ENCODE results near the gene DNAH6.

DNAH6 gene

DNA sequence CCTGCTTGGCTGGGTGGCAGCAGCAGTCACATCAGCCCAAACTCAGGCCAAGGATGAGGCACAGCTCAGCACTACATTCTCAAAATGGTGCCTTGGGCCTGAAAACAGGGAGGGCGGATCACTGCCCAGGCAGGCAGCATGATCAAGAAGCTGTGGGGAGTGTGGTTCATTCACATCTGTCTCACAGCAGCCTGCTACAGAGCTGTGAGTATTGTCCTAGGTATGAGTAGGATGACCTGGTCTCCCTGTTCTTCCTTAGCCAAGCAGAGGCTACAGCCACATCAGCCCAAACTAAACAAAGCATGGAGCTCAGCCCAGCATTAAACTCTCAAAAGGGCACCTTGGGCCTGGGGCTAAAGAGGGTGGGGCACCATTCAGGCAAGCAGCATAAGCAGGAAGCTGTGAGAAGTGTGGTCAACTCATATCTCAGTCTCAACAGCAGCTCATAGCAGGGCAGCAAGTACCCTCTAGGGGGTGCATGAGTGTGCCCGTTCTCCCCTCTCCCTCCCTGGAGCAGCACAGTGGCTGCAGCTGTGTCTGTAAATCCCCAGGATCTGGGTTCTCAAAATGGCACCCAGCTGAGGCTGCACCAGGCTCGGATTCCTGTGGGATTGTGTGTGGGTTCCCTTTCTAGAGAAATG lies 225.0 kb downstream of the DNAH6 start:
- H3K4me2 ChIP-seq (ENCODE audit: low read length): no peak overlapping the region
- H3K9ac ChIP-seq: no peak overlapping the region
- no peaks in the 10 kb centered on the region for H3K4me1 ChIP-seq
- H3K27me3 ChIP-seq (ENCODE audit: control insufficient read depth, insufficient read depth, low read length): no peaks in the 10 kb centered on the region
- no peaks in the 10 kb centered on the region for H3K79me2 ChIP-seq
- no peak overlapping the region for H2AFZ ChIP-seq
- no peak overlapping the region for H3K4me3 ChIP-seq (ENCODE audit: low read depth, low read length)
- no peak overlapping the region for H3K27ac ChIP-seq
- no peaks in the 10 kb centered on the region for H3K36me3 ChIP-seq (ENCODE audit: control insufficient read depth, insufficient read depth, low read length)
- no peaks in the 10 kb centered on the region for H3K9me3 ChIP-seq (ENCODE audit: control insufficient read depth, low read length)
- TF ChIP-seq, protein P1, sequence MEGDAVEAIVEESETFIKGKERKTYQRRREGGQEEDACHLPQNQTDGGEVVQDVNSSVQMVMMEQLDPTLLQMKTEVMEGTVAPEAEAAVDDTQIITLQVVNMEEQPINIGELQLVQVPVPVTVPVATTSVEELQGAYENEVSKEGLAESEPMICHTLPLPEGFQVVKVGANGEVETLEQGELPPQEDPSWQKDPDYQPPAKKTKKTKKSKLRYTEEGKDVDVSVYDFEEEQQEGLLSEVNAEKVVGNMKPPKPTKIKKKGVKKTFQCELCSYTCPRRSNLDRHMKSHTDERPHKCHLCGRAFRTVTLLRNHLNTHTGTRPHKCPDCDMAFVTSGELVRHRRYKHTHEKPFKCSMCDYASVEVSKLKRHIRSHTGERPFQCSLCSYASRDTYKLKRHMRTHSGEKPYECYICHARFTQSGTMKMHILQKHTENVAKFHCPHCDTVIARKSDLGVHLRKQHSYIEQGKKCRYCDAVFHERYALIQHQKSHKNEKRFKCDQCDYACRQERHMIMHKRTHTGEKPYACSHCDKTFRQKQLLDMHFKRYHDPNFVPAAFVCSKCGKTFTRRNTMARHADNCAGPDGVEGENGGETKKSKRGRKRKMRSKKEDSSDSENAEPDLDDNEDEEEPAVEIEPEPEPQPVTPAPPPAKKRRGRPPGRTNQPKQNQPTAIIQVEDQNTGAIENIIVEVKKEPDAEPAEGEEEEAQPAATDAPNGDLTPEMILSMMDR (IDR thresholded peaks at IDR 0.05): no peak

DNA sequence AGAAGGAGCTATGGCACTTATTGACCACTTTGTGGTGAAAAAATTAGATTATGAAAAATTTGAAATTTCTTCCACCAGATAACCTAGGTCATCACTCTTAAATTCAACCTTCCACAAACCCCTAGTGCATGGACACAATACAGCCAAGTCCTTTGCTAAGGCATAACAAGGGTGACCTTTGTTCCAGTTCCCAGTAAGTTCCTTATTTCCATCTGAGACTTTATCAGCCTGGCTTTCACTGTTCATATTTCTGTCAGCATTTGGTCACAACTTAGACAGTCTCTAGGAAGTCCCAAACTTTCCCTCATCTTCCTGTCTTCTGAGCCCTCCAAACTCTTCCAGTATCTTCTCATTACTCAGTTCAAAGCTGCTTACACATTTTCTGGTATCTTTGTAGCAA lies 232.0 kb downstream of the DNAH6 start:
- Histone ChIP-seq H3K4me1 (no peaks in the 10 kb centered on the region), H3K4me3 (ENCODE audit: low read depth, low read length) (no peak overlapping the region), H2AFZ (no peak overlapping the region), H3K36me3 (ENCODE audit: control insufficient read depth, insufficient read depth, low read length) (no peaks in the 10 kb centered on the region), H3K79me2 (no peaks in the 10 kb centered on the region), H3K9ac (no peak overlapping the region), H3K9me3 (ENCODE audit: control insufficient read depth, low read length) (no peaks in the 10 kb centered on the region), H3K4me2 (ENCODE audit: low read length) (no peak overlapping the region), H3K27me3 (ENCODE audit: control insufficient read depth, insufficient read depth, low read length) (no peaks in the 10 kb centered on the region), H3K27ac (no peak overlapping the region)
- TF ChIP-seq, protein P1 (IDR thresholded peaks at IDR 0.05): no peak

DNA sequence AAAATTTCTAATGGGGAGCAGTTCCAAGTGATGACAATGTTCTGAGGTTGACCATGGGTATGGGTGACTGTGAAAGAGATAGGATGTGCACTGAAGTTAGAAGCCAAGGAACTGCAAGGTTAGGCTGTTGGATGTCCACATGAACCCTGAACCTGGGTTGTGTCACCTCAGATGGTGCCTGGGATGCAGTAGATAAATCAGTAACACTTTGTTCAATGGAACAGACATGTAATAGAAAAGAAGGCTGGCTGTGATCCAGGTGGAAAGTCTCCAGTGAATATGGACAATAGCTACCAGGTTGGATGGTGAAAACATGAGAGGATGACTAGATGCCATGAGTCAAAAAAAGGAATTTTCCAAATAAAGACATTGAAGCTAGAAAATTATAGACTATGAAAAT lies 233.1 kb downstream of the DNAH6 start:
- H3K27ac ChIP-seq: no peak overlapping the region
- H3K9me3 ChIP-seq (ENCODE audit: control insufficient read depth, low read length): no peaks in the 10 kb centered on the region
- H3K4me1 ChIP-seq: no peaks in the 10 kb centered on the region
- H3K9ac ChIP-seq: no peak overlapping the region
- no peak overlapping the region for H2AFZ ChIP-seq
- no peaks in the 10 kb centered on the region for H3K27me3 ChIP-seq (ENCODE audit: control insufficient read depth, insufficient read depth, low read length)
- TF ChIP-seq, protein P1 (IDR thresholded peaks at IDR 0.05): no peak
- no peaks in the 10 kb centered on the region for H3K79me2 ChIP-seq
- no peak overlapping the region for H3K4me3 ChIP-seq (ENCODE audit: low read depth, low read length)
- no peaks in the 10 kb centered on the region for H3K36me3 ChIP-seq (ENCODE audit: control insufficient read depth, insufficient read depth, low read length)
- H3K4me2 ChIP-seq (ENCODE audit: low read length): no peak overlapping the region

DNA sequence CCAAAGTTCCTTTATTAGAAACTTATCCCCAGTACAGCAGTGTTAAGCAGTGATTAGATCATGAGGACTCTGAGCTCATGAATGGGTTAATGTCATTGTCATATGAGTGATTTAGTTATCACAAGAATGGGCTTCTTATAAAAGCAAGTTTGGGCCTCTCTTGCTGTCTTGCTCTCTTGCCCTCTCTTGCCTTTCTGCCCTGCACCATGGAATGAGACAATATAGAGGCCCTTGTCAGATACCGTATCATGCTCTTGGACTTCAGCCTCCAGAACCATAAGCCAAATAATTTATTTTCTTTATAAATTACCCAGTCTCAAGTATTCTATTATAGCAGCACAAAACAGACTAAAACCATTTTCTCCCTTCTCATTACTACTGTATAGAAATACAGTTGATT lies 238.8 kb downstream of the DNAH6 start:
- Histone ChIP-seq H3K9ac (no peak overlapping the region), H3K27ac (no peak overlapping the region), H3K9me3 (ENCODE audit: control insufficient read depth, low read length) (no peaks in the 10 kb centered on the region), H3K79me2 (no peaks in the 10 kb centered on the region), H3K4me1 (no peaks in the 10 kb centered on the region), H3K4me2 (ENCODE audit: low read length) (no peak overlapping the region), H2AFZ (no peak overlapping the region), H3K27me3 (ENCODE audit: control insufficient read depth, insufficient read depth, low read length) (no peaks in the 10 kb centered on the region), H3K4me3 (ENCODE audit: low read depth, low read length) (no peak overlapping the region), H3K36me3 (ENCODE audit: control insufficient read depth, insufficient read depth, low read length) (no peaks in the 10 kb centered on the region)
- TF ChIP-seq, protein P1 (IDR thresholded peaks at IDR 0.05): no peak

DNA sequence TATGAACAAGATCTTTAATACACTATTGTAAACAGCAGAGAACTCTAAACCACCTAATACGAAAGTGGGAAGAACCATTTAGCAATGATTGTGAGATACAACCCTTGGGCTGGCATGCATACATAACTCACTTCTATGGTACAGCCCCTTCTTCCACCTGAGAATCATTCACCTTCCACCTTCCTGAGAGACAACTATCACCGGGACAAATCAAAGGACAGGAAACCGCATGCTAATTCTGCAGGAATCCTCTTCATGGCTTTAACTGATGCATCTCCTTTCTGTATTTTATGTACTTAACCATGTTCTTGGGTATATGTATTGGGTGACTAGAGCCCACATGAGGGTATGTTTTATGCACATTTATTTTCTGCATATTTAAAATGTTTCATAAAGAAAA lies 241.3 kb downstream of the DNAH6 start:
- no peaks in the 10 kb centered on the region for H3K27me3 ChIP-seq (ENCODE audit: control insufficient read depth, insufficient read depth, low read length)
- H3K9ac ChIP-seq: no peak overlapping the region
- no peaks in the 10 kb centered on the region for H3K36me3 ChIP-seq (ENCODE audit: control insufficient read depth, insufficient read depth, low read length)
- no peak overlapping the region for H3K27ac ChIP-seq
- H3K9me3 ChIP-seq (ENCODE audit: control insufficient read depth, low read length): no peaks in the 10 kb centered on the region
- TF ChIP-seq, protein P1 (IDR thresholded peaks at IDR 0.05): no peak
- H3K79me2 ChIP-seq: no peaks in the 10 kb centered on the region
- no peak overlapping the region for H3K4me2 ChIP-seq (ENCODE audit: low read length)
- no peak overlapping the region for H3K4me3 ChIP-seq (ENCODE audit: low read depth, low read length)
- no peak overlapping the region for H2AFZ ChIP-seq
- no peaks in the 10 kb centered on the region for H3K4me1 ChIP-seq

Measured in parathyroid adenoma (tissue), 2 donors.